ENCODE results near the gene MUSTN1. TPM values are rescaled to one million over a fixed set of nuclear protein-coding genes. Genes with fewer than 3 reads are reported as not detected.
A peak's percentile ranks its signal among the peaks of the same experiment; 100 is the strongest.

MUSTN1 gene
- total and polyA plus RNA-seq, 2 of the 13 experiments (the other 11 are each of a cell fraction or from before 2014, with no cell fraction given): 0.84 to 1.4 TPM

- TF ChIP-seq ETV5 (CRISPR knock-in tag; IDR thresholded peaks at IDR 0.05; ENCODE audit: borderline replicate concordance): no peak
- TF ChIP-seq ZNF562 (CRISPR knock-in tag; IDR thresholded peaks at IDR 0.05; ENCODE audit: borderline replicate concordance): no peak
- no peak for TF ChIP-seq SMC3 (IDR thresholded peaks at IDR 0.05; ENCODE audit: low read length)
- TF ChIP-seq BATF2 (CRISPR knock-in tag; IDR thresholded peaks at IDR 0.05): no peak
- TF ChIP-seq E2F5 (CRISPR knock-in tag; conservative IDR thresholded peaks at IDR 0.05): no peak
- no peak for TF ChIP-seq TAF15 (IDR thresholded peaks at IDR 0.05; ENCODE audit: low read depth, low read length, poor library complexity, severe bottlenecking)
- 0 out of 2 replicates have a peak, but pooled peaks have one; percentile 15 for TF ChIP-seq SOX5 (CRISPR knock-in tag; IDR thresholded peaks at IDR 0.05; ENCODE audit: borderline replicate concordance)
- 0 out of 2 replicates have a peak, but pooled peaks have one; percentile 62 for TF ChIP-seq ZNF292 (CRISPR knock-in tag; IDR thresholded peaks at IDR 0.05; ENCODE audit: borderline replicate concordance, low read depth)
- no peak for TF ChIP-seq SP140L (CRISPR knock-in tag; IDR thresholded peaks at IDR 0.05; ENCODE audit: borderline replicate concordance)
- TF ChIP-seq, protein P1, sequence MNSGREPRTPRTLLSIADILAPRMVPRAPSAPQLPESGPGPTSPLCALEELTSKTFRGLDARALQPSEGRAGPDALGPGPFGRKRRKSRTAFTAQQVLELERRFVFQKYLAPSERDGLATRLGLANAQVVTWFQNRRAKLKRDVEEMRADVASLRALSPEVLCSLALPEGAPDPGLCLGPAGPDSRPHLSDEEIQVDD (CRISPR knock-in tag; IDR thresholded peaks at IDR 0.05; ENCODE audit: borderline replicate concordance): no peak
- TF ChIP-seq MZF1 (CRISPR knock-in tag; IDR thresholded peaks at IDR 0.05; ENCODE audit: borderline replicate concordance): no peak
- TF ChIP-seq ZNF225 (CRISPR knock-in tag; IDR thresholded peaks at IDR 0.05): no peak
- no peak for TF ChIP-seq ZNF3 (CRISPR knock-in tag; IDR thresholded peaks at IDR 0.05)
- no peak for TF ChIP-seq TBX2 (CRISPR knock-in tag; IDR thresholded peaks at IDR 0.05; ENCODE audit: borderline replicate concordance)
- TF ChIP-seq TGIF2 (CRISPR knock-in tag; IDR thresholded peaks at IDR 0.05): no peak
- TF ChIP-seq ZGPAT (CRISPR knock-in tag; IDR thresholded peaks at IDR 0.05): no peak
- no peak for TF ChIP-seq ARID2 (CRISPR knock-in tag; IDR thresholded peaks at IDR 0.05; ENCODE audit: borderline replicate concordance)
- TF ChIP-seq PAWR (CRISPR knock-in tag; IDR thresholded peaks at IDR 0.05; ENCODE audit: borderline replicate concordance): no peak
- TF ChIP-seq ZNF510 (CRISPR knock-in tag; IDR thresholded peaks at IDR 0.05; ENCODE audit: low read depth): no peak
- TF ChIP-seq XRCC5 (optimal IDR thresholded peaks at IDR 0.05; ENCODE audit: low read length): peak; percentile 16
- TF ChIP-seq NAIF1 (CRISPR knock-in tag; IDR thresholded peaks at IDR 0.05; ENCODE audit: borderline replicate concordance): no peak
- TF ChIP-seq, protein P2, sequence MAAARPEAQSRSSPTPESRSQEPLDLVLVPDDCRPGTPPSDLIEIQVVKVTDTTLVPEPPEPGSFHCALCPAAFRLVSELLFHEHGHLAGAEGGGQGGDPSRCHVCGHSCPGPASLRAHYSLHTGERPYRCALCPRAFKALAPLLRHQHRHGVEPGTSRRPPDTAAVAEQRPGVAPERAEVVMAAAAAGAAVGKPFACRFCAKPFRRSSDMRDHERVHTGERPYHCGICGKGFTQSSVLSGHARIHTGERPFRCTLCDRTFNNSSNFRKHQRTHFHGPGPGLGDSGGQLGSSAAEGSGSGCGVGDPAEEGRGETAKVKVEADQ (CRISPR knock-in tag; IDR thresholded peaks at IDR 0.05; ENCODE audit: borderline replicate concordance): no peak
- TF ChIP-seq RNF2 (conservative IDR thresholded peaks at IDR 0.05; ENCODE audit: low read depth): no peak
- no peak for TF ChIP-seq RORA (CRISPR knock-in tag; IDR thresholded peaks at IDR 0.05)
- TF ChIP-seq ZSCAN31 (CRISPR knock-in tag; IDR thresholded peaks at IDR 0.05; ENCODE audit: low read depth): no peak
- TF ChIP-seq HNRNPK (IDR thresholded peaks at IDR 0.05; ENCODE audit: low read depth, low read length, poor library complexity, severe bottlenecking): no peak
- TF ChIP-seq ISL2 (CRISPR knock-in tag; IDR thresholded peaks at IDR 0.05): no peak
These were observed at the start of gene MUSTN1 (continued) for GRCh38 chr3:52834871-52835501.
